ENCODE measurements around the gene ANP32E. TPM values are rescaled to one million over a fixed set of nuclear protein-coding genes. Genes with fewer than 3 reads are reported as not detected.

ANP32E gene
- total and polyA plus RNA-seq, 9 of the 15 experiments (the other 6 are each of a cell fraction or from before 2014, with no cell fraction given): 60.4 to 197 (median 104) TPM

DNA sequence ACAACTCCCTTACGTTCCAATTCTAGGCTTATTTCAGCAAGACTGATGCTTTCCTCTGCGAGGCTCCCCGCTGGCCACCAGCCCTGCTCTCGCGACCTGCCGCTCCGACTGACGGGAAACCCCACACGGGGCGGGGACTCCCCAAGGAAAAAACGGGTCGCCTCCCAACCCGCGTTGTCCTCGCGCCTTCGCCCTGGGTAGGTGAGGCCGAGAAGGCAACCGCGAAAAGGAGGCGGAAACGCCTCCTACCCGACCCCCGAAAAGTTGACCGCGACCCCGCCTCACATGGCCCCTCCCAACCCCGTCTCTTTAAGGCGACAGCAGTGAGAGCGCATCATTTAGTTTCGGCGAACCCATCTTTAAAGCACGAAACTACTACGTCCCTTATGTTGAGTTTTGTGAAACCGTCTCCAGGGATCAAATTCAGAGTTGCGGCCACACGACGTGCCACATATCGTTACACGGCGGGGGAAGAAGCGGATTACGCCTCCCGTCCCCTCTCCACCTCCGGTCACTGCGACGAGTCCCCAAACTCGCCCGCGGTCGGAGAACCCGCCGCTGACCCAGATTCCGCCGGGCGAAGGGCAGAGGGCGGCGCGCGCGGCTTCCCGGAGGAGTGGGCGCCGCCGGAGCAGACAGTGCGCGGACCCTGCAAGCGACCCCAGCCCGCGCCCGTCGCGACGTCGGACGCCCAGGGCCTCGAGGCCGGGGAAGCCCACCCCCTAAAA is 1.2 kb downstream of the ANP32E start (continued):
- TF ChIP-seq, protein P1, sequence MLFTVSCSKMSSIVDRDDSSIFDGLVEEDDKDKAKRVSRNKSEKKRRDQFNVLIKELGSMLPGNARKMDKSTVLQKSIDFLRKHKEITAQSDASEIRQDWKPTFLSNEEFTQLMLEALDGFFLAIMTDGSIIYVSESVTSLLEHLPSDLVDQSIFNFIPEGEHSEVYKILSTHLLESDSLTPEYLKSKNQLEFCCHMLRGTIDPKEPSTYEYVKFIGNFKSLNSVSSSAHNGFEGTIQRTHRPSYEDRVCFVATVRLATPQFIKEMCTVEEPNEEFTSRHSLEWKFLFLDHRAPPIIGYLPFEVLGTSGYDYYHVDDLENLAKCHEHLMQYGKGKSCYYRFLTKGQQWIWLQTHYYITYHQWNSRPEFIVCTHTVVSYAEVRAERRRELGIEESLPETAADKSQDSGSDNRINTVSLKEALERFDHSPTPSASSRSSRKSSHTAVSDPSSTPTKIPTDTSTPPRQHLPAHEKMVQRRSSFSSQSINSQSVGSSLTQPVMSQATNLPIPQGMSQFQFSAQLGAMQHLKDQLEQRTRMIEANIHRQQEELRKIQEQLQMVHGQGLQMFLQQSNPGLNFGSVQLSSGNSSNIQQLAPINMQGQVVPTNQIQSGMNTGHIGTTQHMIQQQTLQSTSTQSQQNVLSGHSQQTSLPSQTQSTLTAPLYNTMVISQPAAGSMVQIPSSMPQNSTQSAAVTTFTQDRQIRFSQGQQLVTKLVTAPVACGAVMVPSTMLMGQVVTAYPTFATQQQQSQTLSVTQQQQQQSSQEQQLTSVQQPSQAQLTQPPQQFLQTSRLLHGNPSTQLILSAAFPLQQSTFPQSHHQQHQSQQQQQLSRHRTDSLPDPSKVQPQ (CRISPR knock-in tag; IDR thresholded peaks at IDR 0.05; ENCODE audit: borderline replicate concordance): no peak
- TF ChIP-seq, protein P2, sequence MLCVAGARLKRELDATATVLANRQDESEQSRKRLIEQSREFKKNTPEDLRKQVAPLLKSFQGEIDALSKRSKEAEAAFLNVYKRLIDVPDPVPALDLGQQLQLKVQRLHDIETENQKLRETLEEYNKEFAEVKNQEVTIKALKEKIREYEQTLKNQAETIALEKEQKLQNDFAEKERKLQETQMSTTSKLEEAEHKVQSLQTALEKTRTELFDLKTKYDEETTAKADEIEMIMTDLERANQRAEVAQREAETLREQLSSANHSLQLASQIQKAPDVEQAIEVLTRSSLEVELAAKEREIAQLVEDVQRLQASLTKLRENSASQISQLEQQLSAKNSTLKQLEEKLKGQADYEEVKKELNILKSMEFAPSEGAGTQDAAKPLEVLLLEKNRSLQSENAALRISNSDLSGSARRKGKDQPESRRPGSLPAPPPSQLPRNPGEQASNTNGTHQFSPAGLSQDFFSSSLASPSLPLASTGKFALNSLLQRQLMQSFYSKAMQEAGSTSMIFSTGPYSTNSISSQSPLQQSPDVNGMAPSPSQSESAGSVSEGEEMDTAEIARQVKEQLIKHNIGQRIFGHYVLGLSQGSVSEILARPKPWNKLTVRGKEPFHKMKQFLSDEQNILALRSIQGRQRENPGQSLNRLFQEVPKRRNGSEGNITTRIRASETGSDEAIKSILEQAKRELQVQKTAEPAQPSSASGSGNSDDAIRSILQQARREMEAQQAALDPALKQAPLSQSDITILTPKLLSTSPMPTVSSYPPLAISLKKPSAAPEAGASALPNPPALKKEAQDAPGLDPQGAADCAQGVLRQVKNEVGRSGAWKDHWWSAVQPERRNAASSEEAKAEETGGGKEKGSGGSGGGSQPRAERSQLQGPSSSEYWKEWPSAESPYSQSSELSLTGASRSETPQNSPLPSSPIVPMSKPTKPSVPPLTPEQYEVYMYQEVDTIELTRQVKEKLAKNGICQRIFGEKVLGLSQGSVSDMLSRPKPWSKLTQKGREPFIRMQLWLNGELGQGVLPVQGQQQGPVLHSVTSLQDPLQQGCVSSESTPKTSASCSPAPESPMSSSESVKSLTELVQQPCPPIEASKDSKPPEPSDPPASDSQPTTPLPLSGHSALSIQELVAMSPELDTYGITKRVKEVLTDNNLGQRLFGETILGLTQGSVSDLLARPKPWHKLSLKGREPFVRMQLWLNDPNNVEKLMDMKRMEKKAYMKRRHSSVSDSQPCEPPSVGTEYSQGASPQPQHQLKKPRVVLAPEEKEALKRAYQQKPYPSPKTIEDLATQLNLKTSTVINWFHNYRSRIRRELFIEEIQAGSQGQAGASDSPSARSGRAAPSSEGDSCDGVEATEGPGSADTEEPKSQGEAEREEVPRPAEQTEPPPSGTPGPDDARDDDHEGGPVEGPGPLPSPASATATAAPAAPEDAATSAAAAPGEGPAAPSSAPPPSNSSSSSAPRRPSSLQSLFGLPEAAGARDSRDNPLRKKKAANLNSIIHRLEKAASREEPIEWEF (CRISPR knock-in tag; IDR thresholded peaks at IDR 0.05): no peak
- TF ChIP-seq NR2F6 (CRISPR knock-in tag; IDR thresholded peaks at IDR 0.05): no peak
- no peak for TF ChIP-seq RUNX1 (IDR thresholded peaks at IDR 0.05; ENCODE audit: low read depth)
- TF ChIP-seq GATA2 (CRISPR knock-in tag; IDR thresholded peaks at IDR 0.05): no peak
- no peak for TF ChIP-seq ZBTB17 (CRISPR knock-in tag; IDR thresholded peaks at IDR 0.05)
- no peak for TF ChIP-seq PCBP1 (IDR thresholded peaks at IDR 0.05; ENCODE audit: low read depth, low read length, poor library complexity, severe bottlenecking)
- no peak for TF ChIP-seq COPS2 (conservative IDR thresholded peaks at IDR 0.05)
- no peak; the same call in 1 of the 2 replicates for TF ChIP-seq ZNF197 (CRISPR knock-in tag; IDR thresholded peaks at IDR 0.05; ENCODE audit: low read depth)
- TF ChIP-seq, protein P3, sequence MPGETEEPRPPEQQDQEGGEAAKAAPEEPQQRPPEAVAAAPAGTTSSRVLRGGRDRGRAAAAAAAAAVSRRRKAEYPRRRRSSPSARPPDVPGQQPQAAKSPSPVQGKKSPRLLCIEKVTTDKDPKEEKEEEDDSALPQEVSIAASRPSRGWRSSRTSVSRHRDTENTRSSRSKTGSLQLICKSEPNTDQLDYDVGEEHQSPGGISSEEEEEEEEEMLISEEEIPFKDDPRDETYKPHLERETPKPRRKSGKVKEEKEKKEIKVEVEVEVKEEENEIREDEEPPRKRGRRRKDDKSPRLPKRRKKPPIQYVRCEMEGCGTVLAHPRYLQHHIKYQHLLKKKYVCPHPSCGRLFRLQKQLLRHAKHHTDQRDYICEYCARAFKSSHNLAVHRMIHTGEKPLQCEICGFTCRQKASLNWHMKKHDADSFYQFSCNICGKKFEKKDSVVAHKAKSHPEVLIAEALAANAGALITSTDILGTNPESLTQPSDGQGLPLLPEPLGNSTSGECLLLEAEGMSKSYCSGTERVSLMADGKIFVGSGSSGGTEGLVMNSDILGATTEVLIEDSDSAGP (CRISPR knock-in tag; IDR thresholded peaks at IDR 0.05): no peak
- TF ChIP-seq ARNT (IDR thresholded peaks at IDR 0.05): no peak
- TF ChIP-seq, protein P4, sequence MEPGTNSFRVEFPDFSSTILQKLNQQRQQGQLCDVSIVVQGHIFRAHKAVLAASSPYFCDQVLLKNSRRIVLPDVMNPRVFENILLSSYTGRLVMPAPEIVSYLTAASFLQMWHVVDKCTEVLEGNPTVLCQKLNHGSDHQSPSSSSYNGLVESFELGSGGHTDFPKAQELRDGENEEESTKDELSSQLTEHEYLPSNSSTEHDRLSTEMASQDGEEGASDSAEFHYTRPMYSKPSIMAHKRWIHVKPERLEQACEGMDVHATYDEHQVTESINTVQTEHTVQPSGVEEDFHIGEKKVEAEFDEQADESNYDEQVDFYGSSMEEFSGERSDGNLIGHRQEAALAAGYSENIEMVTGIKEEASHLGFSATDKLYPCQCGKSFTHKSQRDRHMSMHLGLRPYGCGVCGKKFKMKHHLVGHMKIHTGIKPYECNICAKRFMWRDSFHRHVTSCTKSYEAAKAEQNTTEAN (CRISPR knock-in tag; IDR thresholded peaks at IDR 0.05): no peak
- TF ChIP-seq XRCC4 (IDR thresholded peaks at IDR 0.05; ENCODE audit: extremely low read depth, insufficient read depth, insufficient read length): no peak
- TF ChIP-seq NCOA4 (IDR thresholded peaks at IDR 0.05; ENCODE audit: partially characterized antibody): no peak
- no peak for TF ChIP-seq ZNF780A (CRISPR knock-in tag; IDR thresholded peaks at IDR 0.05)
- TF ChIP-seq FOXJ3 (CRISPR knock-in tag; IDR thresholded peaks at IDR 0.05): no peak
- no peak for TF ChIP-seq MEF2D (tag; conservative IDR thresholded peaks at IDR 0.05; ENCODE audit: low read depth)

Measured in K562 (cell line).